ENCODE measurements around the gene IFI27L1.

Gene IFI27L1

GRCh38 chr14:94043756-94044475 is 37.2 kb upstream of the IFI27L1 start:
- no peak overlapping the region for H3K4me3 ChIP-seq (ENCODE audit: control insufficient read depth, low read depth, low read length)
- DNase-seq (ENCODE audit: low read depth) = no peak
- TF ChIP-seq, protein P1, sequence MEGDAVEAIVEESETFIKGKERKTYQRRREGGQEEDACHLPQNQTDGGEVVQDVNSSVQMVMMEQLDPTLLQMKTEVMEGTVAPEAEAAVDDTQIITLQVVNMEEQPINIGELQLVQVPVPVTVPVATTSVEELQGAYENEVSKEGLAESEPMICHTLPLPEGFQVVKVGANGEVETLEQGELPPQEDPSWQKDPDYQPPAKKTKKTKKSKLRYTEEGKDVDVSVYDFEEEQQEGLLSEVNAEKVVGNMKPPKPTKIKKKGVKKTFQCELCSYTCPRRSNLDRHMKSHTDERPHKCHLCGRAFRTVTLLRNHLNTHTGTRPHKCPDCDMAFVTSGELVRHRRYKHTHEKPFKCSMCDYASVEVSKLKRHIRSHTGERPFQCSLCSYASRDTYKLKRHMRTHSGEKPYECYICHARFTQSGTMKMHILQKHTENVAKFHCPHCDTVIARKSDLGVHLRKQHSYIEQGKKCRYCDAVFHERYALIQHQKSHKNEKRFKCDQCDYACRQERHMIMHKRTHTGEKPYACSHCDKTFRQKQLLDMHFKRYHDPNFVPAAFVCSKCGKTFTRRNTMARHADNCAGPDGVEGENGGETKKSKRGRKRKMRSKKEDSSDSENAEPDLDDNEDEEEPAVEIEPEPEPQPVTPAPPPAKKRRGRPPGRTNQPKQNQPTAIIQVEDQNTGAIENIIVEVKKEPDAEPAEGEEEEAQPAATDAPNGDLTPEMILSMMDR (conservative IDR thresholded peaks at IDR 0.05; ENCODE audit: control insufficient read depth, insufficient read depth, low read depth, low read length) = no peak

DNA sequence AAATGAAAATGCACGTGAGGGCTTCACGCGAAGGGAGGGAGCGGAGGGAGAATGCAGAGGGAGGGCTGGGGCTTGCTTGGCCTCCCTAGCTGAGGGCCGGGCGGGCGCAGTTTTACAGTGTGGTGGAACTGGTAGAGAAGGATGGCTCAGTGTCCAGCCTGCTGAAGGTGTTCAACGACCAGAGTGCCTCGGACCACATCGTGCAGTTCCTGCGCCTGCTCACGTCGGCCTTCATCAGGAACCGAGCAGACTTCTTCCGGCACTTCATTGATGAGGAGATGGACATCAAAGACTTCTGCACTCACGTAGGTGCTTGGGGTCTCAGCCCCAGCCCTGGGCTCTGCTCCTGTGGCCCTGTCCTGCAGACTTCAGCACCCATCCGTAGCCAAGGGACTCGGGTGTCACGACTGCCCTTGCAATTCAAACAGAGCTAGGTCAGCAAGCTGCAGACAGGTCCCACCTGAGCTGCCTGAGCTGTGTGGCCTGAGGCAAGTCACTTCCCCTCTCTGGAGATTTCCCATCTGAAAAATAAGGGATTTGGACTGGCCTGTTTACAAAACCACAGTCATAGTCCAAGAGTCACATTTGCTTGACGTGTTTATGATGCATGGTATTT is 36.5 kb upstream of the IFI27L1 start:
- TF ChIP-seq, protein P1 (conservative IDR thresholded peaks at IDR 0.05; ENCODE audit: control insufficient read depth, insufficient read depth, low read depth, low read length) = no peak
- H3K4me3 ChIP-seq (ENCODE audit: control insufficient read depth, low read depth, low read length) = no peak overlapping the region
- no peak for DNase-seq (ENCODE audit: low read depth)

DNA sequence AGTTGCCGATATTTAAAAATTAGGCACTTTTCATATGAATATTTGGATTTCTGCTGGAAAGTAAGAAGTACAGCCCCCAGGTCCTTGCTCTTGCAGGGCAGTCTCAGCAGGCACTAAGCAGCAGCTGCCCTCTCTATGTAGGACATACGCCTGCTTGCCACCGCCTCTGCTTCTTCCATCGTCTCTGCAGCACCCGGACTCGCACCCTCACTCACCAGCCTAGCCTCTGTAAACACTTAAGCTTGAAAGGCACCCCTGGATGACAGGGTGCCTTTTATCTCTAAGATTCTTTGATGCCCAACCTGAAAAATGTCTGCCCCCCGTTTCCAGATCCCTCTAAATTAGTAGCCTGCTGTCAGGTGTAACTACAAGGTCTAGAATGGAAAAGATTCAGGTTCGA is 36.0 kb upstream of the IFI27L1 start:
- TF ChIP-seq, protein P1 (conservative IDR thresholded peaks at IDR 0.05; ENCODE audit: control insufficient read depth, insufficient read depth, low read depth, low read length) = no peak
- no peak overlapping the region for H3K4me3 ChIP-seq (ENCODE audit: control insufficient read depth, low read depth, low read length)
- DNase-seq (ENCODE audit: low read depth) = no peak

DNA sequence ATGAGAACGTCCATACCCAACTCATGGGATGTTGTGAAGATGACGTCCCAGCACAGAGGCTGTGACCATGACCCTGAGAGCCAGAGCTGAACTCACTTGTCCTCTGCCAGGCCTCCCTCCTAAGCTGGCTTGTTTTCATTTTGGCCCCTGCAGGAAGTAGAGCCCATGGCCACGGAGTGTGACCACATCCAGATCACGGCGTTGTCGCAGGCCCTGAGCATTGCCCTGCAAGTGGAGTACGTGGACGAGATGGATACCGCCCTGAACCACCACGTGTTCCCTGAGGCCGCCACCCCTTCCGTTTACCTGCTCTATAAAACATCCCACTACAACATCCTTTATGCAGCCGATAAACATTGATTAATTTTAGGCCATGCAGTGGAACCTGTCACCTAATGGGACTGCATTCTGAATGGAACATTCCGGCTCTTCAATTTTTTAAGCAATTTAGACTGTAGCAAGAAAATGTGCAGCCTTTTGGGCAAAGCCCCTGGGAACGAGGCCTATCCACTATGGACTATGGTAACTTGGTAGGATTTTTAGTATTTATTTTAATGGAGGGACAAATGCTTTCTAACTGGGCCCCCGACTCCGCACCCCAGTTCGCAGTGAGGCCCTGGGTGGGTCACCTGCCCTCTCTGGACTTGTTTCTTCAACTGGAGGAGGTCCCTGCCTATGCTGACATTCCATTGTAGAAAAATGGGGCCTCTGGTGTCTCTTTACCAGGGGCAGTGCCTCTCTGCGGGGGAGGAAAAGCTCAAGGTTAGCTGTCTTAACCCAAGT is 35.4 kb upstream of the IFI27L1 start:
- no peak for DNase-seq (ENCODE audit: low read depth)
- H3K4me3 ChIP-seq (ENCODE audit: control insufficient read depth, low read depth, low read length) = no peak overlapping the region
- TF ChIP-seq, protein P1 (conservative IDR thresholded peaks at IDR 0.05; ENCODE audit: control insufficient read depth, insufficient read depth, low read depth, low read length) = no peak

GRCh38 chr14:94046696-94047250 is 34.3 kb upstream of the IFI27L1 start:
- DNase-seq (ENCODE audit: low read depth) = no peak
- TF ChIP-seq, protein P1 (conservative IDR thresholded peaks at IDR 0.05; ENCODE audit: control insufficient read depth, insufficient read depth, low read depth, low read length) = no peak
- no peak overlapping the region for H3K4me3 ChIP-seq (ENCODE audit: control insufficient read depth, low read depth, low read length)

- no peak for DNase-seq (ENCODE audit: low read depth)
Measured at GRCh38 chr14:94047581-94047980, 33.5 kb upstream of the IFI27L1 start.

More at GRCh38 chr14:94047581-94047980, 33.5 kb upstream of the IFI27L1 start:
- TF ChIP-seq, protein P1 (conservative IDR thresholded peaks at IDR 0.05; ENCODE audit: control insufficient read depth, insufficient read depth, low read depth, low read length) = no peak
- H3K4me3 ChIP-seq (ENCODE audit: control insufficient read depth, low read depth, low read length) = no peak overlapping the region

All from fibroblast of mammary gland (primary cell).